HG03575 (cell line): ENCODE results near the gene GPRASP3.
"Not testable (repeated sequence)": the region's sequence is repeated elsewhere in the genome, so short reads cannot be mapped to it uniquely, and the experiment has no call there.

ENCODE experiments used
- ATAC-seq: cut with Tn5 transposase; IDR thresholded peaks from one replicate; pipeline ENCODE4 v1.9.1; 2021; ENCODE audit not compliant: unreplicated experiment, insufficient number of reproducible peaks, low FRiP score; ENCODE audit errors: extremely low read depth

Gene GPRASP3

GRCh38 chrX:102720237-102721168 lies at the start of gene GPRASP3:
Gene GPRASP3 (plus strand): TSS chrX:102720743. CDS start chrX:102748996, 28,253 bp downstream.
- peak; percentile 88 for ATAC-seq

- no peak for ATAC-seq
These were observed 47.7 kb upstream of the GPRASP3 start for GRCh38 chrX:102672856-102673255.

- not testable (repeated sequence) for ATAC-seq
These were observed 43.1 kb upstream of the GPRASP3 start for GRCh38 chrX:102677479-102677878.

- ATAC-seq, result no peak
These were observed 35.6 kb upstream of the GPRASP3 start for GRCh38 chrX:102684772-102685520.

GRCh38 chrX:102694749-102695148 lies 25.8 kb upstream of the GPRASP3 start:
- no peak for ATAC-seq

GRCh38 chrX:102696306-102696705 lies 24.2 kb upstream of the GPRASP3 start:
- ATAC-seq, result no peak

GRCh38 chrX:102697494-102697893 lies 23.0 kb upstream of the GPRASP3 start:
- no peak for ATAC-seq

GRCh38 chrX:102708900-102709299 lies 11.6 kb upstream of the GPRASP3 start:
- ATAC-seq, result no peak

- ATAC-seq, result no peak
These were observed 8.7 kb upstream of the GPRASP3 start for GRCh38 chrX:102711872-102712215.

- no peak for ATAC-seq
These were observed 8.2 kb upstream of the GPRASP3 start, which contains the start of gene GPRASP2 for GRCh38 chrX:102712216-102712966. Gene GPRASP2 (plus strand): TSS chrX:102712448. CDS start chrX:102714870, 2,422 bp downstream.

GRCh38 chrX:102712981-102713625 lies 7.4 kb upstream of the GPRASP3 start:
- ATAC-seq, result no peak

GRCh38 chrX:102714994-102715393 lies 5.5 kb upstream of the GPRASP3 start:
- ATAC-seq, result no peak

- ATAC-seq, result no peak
These were observed 4.6 kb upstream of the GPRASP3 start for GRCh38 chrX:102715967-102716366.

- ATAC-seq, result not testable (repeated sequence)
These were observed 595 bp downstream of the GPRASP3 start for GRCh38 chrX:102721169-102721506.

- no peak for ATAC-seq
These were observed 2.9 kb downstream of the GPRASP3 start for GRCh38 chrX:102723456-102723855.

GRCh38 chrX:102727761-102728160 lies 7.2 kb downstream of the GPRASP3 start:
- no peak for ATAC-seq

- ATAC-seq, result no peak
These were observed 8.1 kb downstream of the GPRASP3 start for GRCh38 chrX:102728646-102729045.

GRCh38 chrX:102739657-102740056 lies 19.1 kb downstream of the GPRASP3 start:
- ATAC-seq, result no peak

GRCh38 chrX:102744307-102744706 lies 23.8 kb downstream of the GPRASP3 start:
- ATAC-seq, result no peak
